OCI-LY7 (cell line): ENCODE data around the gene FAM3C. TPM values are rescaled to one million over a fixed set of nuclear protein-coding genes. Genes with fewer than 3 reads are reported as not detected.
A peak's percentile ranks its signal among the peaks of the same experiment; 100 is the strongest.

Experiments
- BruUV-seq: library from RNA; stranded (reverse); fragments of 400-500 nt; replicated peaks from 2 replicates; lab custom pipeline; 2021; lab: Mats Ljungman, UMichigan
- CTCF ChIA-PET: fragments of 300-600 bp; sonication (Branson Sonifier 250); formaldehyde crosslinking; loops from one replicate; lab custom pipeline; 2022; ENCODE audit warnings: antibody characterized with exemption; ENCODE audit not compliant: unreplicated experiment; lab: Charles Lee
- POLR2A ChIA-PET: fragments of 300-600 bp; sonication (Branson Sonifier 250); formaldehyde crosslinking; loops from one replicate; lab custom pipeline; 2022; ENCODE audit warnings: antibody characterized with exemption; lab: Charles Lee
- DNase-seq: peaks from one replicate; pipeline ENCODE4 v3.0.0-alpha.2; 2015; ENCODE audit warnings: low spot score
- H2AFZ ChIP-seq: fragments of 200-600 bp; sonication (generic), shearing (Covaris generic); 2 replicates; pipeline ENCODE4 v1.6.1; 2014; ENCODE audit warnings: mild to moderate bottlenecking, antibody characterized with exemption, low read length, moderate library complexity
- H3K27ac ChIP-seq: fragments of 200-600 bp; sonication (generic); 2 replicates; pipeline ENCODE4 v1.5.1; 2014; ENCODE audit warnings: mixed run types, low read depth, mild to moderate bottlenecking, moderate library complexity, low read length, inconsistent platforms; ENCODE audit not compliant: poor library complexity, severe bottlenecking
- H3K36me3 ChIP-seq: fragments of 200-600 bp; sonication (generic); 2 replicates; pipeline ENCODE4 v1.6.1; 2014; ENCODE audit warnings: mild to moderate bottlenecking, antibody characterized with exemption, low read length, moderate library complexity, mixed read lengths; ENCODE audit not compliant: insufficient read depth
- H3K4me1 ChIP-seq: fragments of 200-600 bp; sonication (generic); 2 replicates; pipeline ENCODE4 v1.5.1; 2014; ENCODE audit warnings: mild to moderate bottlenecking, low read length; ENCODE audit not compliant: insufficient read depth, poor library complexity, severe bottlenecking
- H3K4me2 ChIP-seq: fragments of 200-600 bp; sonication (generic); 2 replicates; pipeline ENCODE4 v1.6.1; 2014; ENCODE audit warnings: mild to moderate bottlenecking, low read length
- H3K4me3 ChIP-seq: fragments of 200-600 bp; sonication (generic); 2 replicates; pipeline ENCODE4 v1.5.1; 2014; ENCODE audit warnings: mild to moderate bottlenecking, low read depth, low read length; ENCODE audit not compliant: poor library complexity, severe bottlenecking
- H3K79me2 ChIP-seq: fragments of 200-600 bp; sonication (generic); 2 replicates; pipeline ENCODE4 v1.6.1; 2016; ENCODE audit warnings: low read depth, mild to moderate bottlenecking, low read length, moderate library complexity, mixed read lengths; ENCODE audit not compliant: insufficient read depth
- H3K9me2 ChIP-seq: fragments of 200-600 bp; sonication (generic); 2 replicates; pipeline ENCODE4 v1.6.1; 2016; ENCODE audit warnings: mild to moderate bottlenecking, low read length, mixed read lengths; ENCODE audit not compliant: insufficient read depth
- H3K9me3 ChIP-seq: fragments of 200-600 bp; sonication (generic); 2 replicates; pipeline ENCODE4 v1.6.1; 2014; ENCODE audit warnings: mild to moderate bottlenecking, mixed run types, low read length, mixed read lengths
- H4K20me1 ChIP-seq: fragments of 200-600 bp; sonication (generic); 2 replicates; pipeline ENCODE4 v1.6.1; 2014; ENCODE audit warnings: mild to moderate bottlenecking, antibody characterized with exemption, low read length, moderate library complexity, mixed read lengths; ENCODE audit not compliant: insufficient read depth
- CTCF ChIP-seq: fragments of 200-600 bp; sonication (generic); conservative IDR thresholded peaks from 2 replicates; pipeline ENCODE4 v1.5.1; 2014; ENCODE audit warnings: mild to moderate bottlenecking, antibody characterized with exemption, low read length, moderate library complexity, mixed read lengths
- EZH2phosphoT487 ChIP-seq: fragments of 200-600 bp; sonication (generic); IDR thresholded peaks from 2 replicates; pipeline ENCODE4 v1.6.1; 2018; ENCODE audit warnings: low read depth, borderline replicate concordance, mild to moderate bottlenecking, mixed run types, antibody characterized with exemption, low read length, moderate library complexity, mixed read lengths
- intact Hi-C: fragments of 100-400 bp; cut with micrococcal nuclease; formaldehyde crosslinking; loops from one replicate; pipeline ENCODE4 v1.10.0; 2022; ENCODE audit not compliant: unreplicated experiment
- total RNA-seq, 2 experiments: library from RNA; depleted of rRNA in 1 of 2; stranded (reverse); fragments of >200 nt in 1 of 2; shearing (Covaris generic) in 1 of 2; gene quantifications; 2 replicates each; pipeline ENCODE4 v1.2.3, GENCODE V29; 2014 to 2022

FAM3C gene
- total RNA-seq, 2 experiments from 2014 or later, result 18.1 to 27.6 TPM

GRCh38 chr7:121385800-121386179, 10.3 kb downstream of the FAM3C start:
- DNase-seq, result peak; percentile 38
- H3K4me2 ChIP-seq, result peak overlapping the region; percentile 28; the same call in 1 of the 2 replicates
- H3K27ac ChIP-seq, result no peak overlapping the region
- peaks cover 50% of the 10 kb centered on the region for H3K4me1 ChIP-seq
- peaks cover 78% of the 10 kb centered on the region for H3K79me2 ChIP-seq
- ChIA-PET POLR2A (interaction anchor here (0.6 to 4.2 kb wide), 8 partner anchors 9 to 16 kb away, joined by 3 to 21 read pairs (median 4); partner anchors contain the start of gene FAM3C), CTCF (interaction anchor here (1.2 kb wide), 1 partner anchor 10 kb away, joined by 6 read pairs; the partner anchor contains the start of gene FAM3C)
- peaks cover 34% of the 10 kb centered on the region for H4K20me1 ChIP-seq
- no peak overlapping the region for H2AFZ ChIP-seq
- no peak overlapping the region for H3K4me3 ChIP-seq
- no peaks in the 10 kb centered on the region for H3K9me2 ChIP-seq
- no TSS peak for BruUV-seq
- no peaks in the 10 kb centered on the region for H3K9me3 ChIP-seq
- intact Hi-C loops, result no loop called here
- TF ChIP-seq CTCF, result no peak
- no peak for TF ChIP-seq EZH2phosphoT487
- peaks cover 9% of the 10 kb centered on the region for H3K36me3 ChIP-seq

- H2AFZ ChIP-seq, result no peak overlapping the region
- POLR2A ChIA-PET, result interaction anchor here (0.6 to 4.2 kb wide), 5 partner anchors 10 to 13 kb away, joined by 3 to 21 read pairs (median 5); partner anchors contain the start of gene FAM3C
These were observed 10.9 kb downstream of the FAM3C start for GRCh38 chr7:121385056-121385799.

More at GRCh38 chr7:121385056-121385799, 10.9 kb downstream of the FAM3C start:
- Histone ChIP-seq H3K9me3 (no peaks in the 10 kb centered on the region), H3K4me2 (peak overlapping the region; percentile 28; the same call in 1 of the 2 replicates), H4K20me1 (peaks cover 32% of the 10 kb centered on the region), H3K4me1 (peaks cover 50% of the 10 kb centered on the region), H3K4me3 (no peak overlapping the region), H3K36me3 (peaks cover 13% of the 10 kb centered on the region), H3K9me2 (no peaks in the 10 kb centered on the region), H3K79me2 (peaks cover 78% of the 10 kb centered on the region), H3K27ac (no peak overlapping the region)
- no peak for DNase-seq
- TF ChIP-seq CTCF, result no peak
- intact Hi-C loops, result no loop called here
- CTCF ChIA-PET, result interaction anchor here (1.2 kb wide), 1 partner anchor 11 kb away, joined by 6 read pairs; the partner anchor contains the start of gene FAM3C
- no TSS peak for BruUV-seq
